PC-3 (cell line): Measurements from ENCODE around the gene LGI4. TPM values are rescaled to one million over a fixed set of nuclear protein-coding genes. Genes with fewer than 3 reads are reported as not detected.

Experiments
- ATAC-seq: fragments of 200-7000 bp; cut with Tn5 transposase; 2 replicates; pipeline ENCODE4 v1.9.1; 2020; ENCODE audit warnings: mild to moderate bottlenecking, moderate library complexity
- BruUV-seq: library from RNA; stranded (reverse); fragments of 400-500 nt; replicated peaks from 2 replicates; lab custom pipeline; 2021; lab: Mats Ljungman, UMichigan
- CTCF ChIA-PET: fragments of 300-600 bp; sonication (Branson Sonifier 250); formaldehyde crosslinking; loops from one replicate; lab custom pipeline; 2022; ENCODE audit warnings: antibody characterized with exemption; lab: Charles Lee
- POLR2A ChIA-PET: fragments of 300-600 bp; sonication (Branson Sonifier 250); formaldehyde crosslinking; loops from one replicate; lab custom pipeline; 2022; ENCODE audit warnings: antibody characterized with exemption; ENCODE audit not compliant: unreplicated experiment; lab: Charles Lee
- DNase-seq: peaks from one replicate; pipeline ENCODE4 v3.0.0-alpha.2; 2015
- H2AFZ ChIP-seq: fragments of 300-600 bp; sonication (generic); 2 replicates; pipeline ENCODE4 v1.6.0; 2016; ENCODE audit warnings: antibody characterized with exemption, low read length
- H3F3A ChIP-seq: fragments of 300-600 bp; sonication (generic); one replicate; pipeline ENCODE4 v1.6.0; 2017; ENCODE audit warnings: antibody characterized with exemption, low read length, control low read depth, mild to moderate bottlenecking; ENCODE audit not compliant: unreplicated experiment
- H3K27ac ChIP-seq: fragments of 300-600 bp; sonication (generic); 2 replicates; pipeline ENCODE4 v1.5.1; 2016; ENCODE audit warnings: mild to moderate bottlenecking, low read length
- H3K27me3 ChIP-seq: fragments of 300-600 bp; sonication (generic); 2 replicates; pipeline ENCODE4 v1.6.1; 2016; ENCODE audit warnings: low read length, mixed read lengths
- H3K36me3 ChIP-seq: fragments of 300-600 bp; sonication (generic); 2 replicates; pipeline ENCODE4 v1.6.1; 2016; ENCODE audit warnings: low read depth, mixed run types, low read length, mixed read lengths
- H3K4me1 ChIP-seq: fragments of 300-600 bp; sonication (generic); 2 replicates; pipeline ENCODE4 v1.5.1; 2016; ENCODE audit warnings: low read length; ENCODE audit not compliant: insufficient read depth
- H3K4me2 ChIP-seq: fragments of 300-600 bp; sonication (generic); 2 replicates; pipeline ENCODE4 v1.6.0; 2016; ENCODE audit warnings: low read length
- H3K4me3 ChIP-seq: fragments of 300-600 bp; sonication (generic); 2 replicates; pipeline ENCODE4 v1.5.1; 2016; ENCODE audit warnings: mild to moderate bottlenecking, low read length, mixed read lengths
- H3K79me2 ChIP-seq: fragments of 300-600 bp; sonication (generic); 2 replicates; pipeline ENCODE4 v1.6.1; 2017; ENCODE audit warnings: low read length, mixed read lengths
- H3K9ac ChIP-seq: fragments of 300-600 bp; sonication (generic); 2 replicates; pipeline ENCODE4 v1.6.0; 2016; ENCODE audit warnings: mild to moderate bottlenecking, low read length
- H3K9me2 ChIP-seq: fragments of 300-600 bp; sonication (generic); replicated peaks from 2 replicates; pipeline ENCODE4 v1.6.1; 2016; ENCODE audit warnings: mixed run types, low read length, mixed read lengths
- H3K9me3 ChIP-seq: fragments of 300-600 bp; sonication (generic); 2 replicates; pipeline ENCODE4 v1.6.1; 2016; ENCODE audit warnings: low read length, mixed read lengths
- H4K20me1 ChIP-seq: fragments of 300-600 bp; sonication (generic); 2 replicates; pipeline ENCODE4 v1.6.1; 2016; ENCODE audit warnings: low read length, mixed read lengths
- EZH2 ChIP-seq: fragments of 300-600 bp; sonication (generic); IDR thresholded peaks from one replicate; pipeline ENCODE4 v1.6.1; 2017; ENCODE audit warnings: antibody characterized with exemption, mild to moderate bottlenecking, low read length; ENCODE audit not compliant: unreplicated experiment
- EZH2phosphoT487 ChIP-seq: fragments of 300-600 bp; sonication (generic); IDR thresholded peaks from 2 replicates; pipeline ENCODE4 v1.6.1; 2018; ENCODE audit warnings: mild to moderate bottlenecking, antibody characterized with exemption, low read length, borderline replicate concordance
- intact Hi-C: fragments of 100-400 bp; cut with micrococcal nuclease; formaldehyde crosslinking; loops from 2 replicates; pipeline ENCODE4 v1.9.0; 2023
- total RNA-seq: library from RNA; depleted of rRNA; stranded (reverse); fragments of >200 nt; gene quantifications from 2 replicates; pipeline ENCODE4 v1.2.3, GENCODE V29; 2014
- TF ChIP-seq, protein P1 (sequence below): fragments of 300-600 bp; sonication (generic); conservative IDR thresholded peaks from 2 replicates; pipeline ENCODE4 v1.5.1; 2017; ENCODE audit warnings: antibody characterized with exemption, low read depth, mild to moderate bottlenecking, low read length

The LGI4 gene
- total RNA-seq, 1 experiment from 2014 or later, result 0.22 TPM

GRCh38 chr19:35087393-35087792 lies 47.5 kb downstream of the LGI4 start:
- H3K9me3 ChIP-seq, result no peaks in the 10 kb centered on the region
- TF ChIP-seq, protein P1, sequence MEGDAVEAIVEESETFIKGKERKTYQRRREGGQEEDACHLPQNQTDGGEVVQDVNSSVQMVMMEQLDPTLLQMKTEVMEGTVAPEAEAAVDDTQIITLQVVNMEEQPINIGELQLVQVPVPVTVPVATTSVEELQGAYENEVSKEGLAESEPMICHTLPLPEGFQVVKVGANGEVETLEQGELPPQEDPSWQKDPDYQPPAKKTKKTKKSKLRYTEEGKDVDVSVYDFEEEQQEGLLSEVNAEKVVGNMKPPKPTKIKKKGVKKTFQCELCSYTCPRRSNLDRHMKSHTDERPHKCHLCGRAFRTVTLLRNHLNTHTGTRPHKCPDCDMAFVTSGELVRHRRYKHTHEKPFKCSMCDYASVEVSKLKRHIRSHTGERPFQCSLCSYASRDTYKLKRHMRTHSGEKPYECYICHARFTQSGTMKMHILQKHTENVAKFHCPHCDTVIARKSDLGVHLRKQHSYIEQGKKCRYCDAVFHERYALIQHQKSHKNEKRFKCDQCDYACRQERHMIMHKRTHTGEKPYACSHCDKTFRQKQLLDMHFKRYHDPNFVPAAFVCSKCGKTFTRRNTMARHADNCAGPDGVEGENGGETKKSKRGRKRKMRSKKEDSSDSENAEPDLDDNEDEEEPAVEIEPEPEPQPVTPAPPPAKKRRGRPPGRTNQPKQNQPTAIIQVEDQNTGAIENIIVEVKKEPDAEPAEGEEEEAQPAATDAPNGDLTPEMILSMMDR, result no peak
- TF ChIP-seq EZH2 (no peak), EZH2phosphoT487 (no peak)
- no peak overlapping the region for H3K4me2 ChIP-seq
- ChIA-PET CTCF (no interaction called here), POLR2A (no interaction called here)
- H3K4me1 ChIP-seq, result peaks cover 10% of the 10 kb centered on the region
- no peaks in the 10 kb centered on the region for H3K27me3 ChIP-seq
- no peak overlapping the region for H3K4me3 ChIP-seq
- H3K79me2 ChIP-seq, result no peaks in the 10 kb centered on the region
- no peaks in the 10 kb centered on the region for H4K20me1 ChIP-seq
- DNase-seq (no peak), ATAC-seq (no peak)
- H3F3A ChIP-seq, result no peaks in the 10 kb centered on the region
- no peaks in the 10 kb centered on the region for H3K9me2 ChIP-seq
- BruUV-seq, result no TSS peak
- intact Hi-C loops, result no loop called here
- H2AFZ ChIP-seq, result no peak overlapping the region
- H3K9ac ChIP-seq, result no peak overlapping the region
- no peak overlapping the region for H3K27ac ChIP-seq
- no peaks in the 10 kb centered on the region for H3K36me3 ChIP-seq

DNA sequence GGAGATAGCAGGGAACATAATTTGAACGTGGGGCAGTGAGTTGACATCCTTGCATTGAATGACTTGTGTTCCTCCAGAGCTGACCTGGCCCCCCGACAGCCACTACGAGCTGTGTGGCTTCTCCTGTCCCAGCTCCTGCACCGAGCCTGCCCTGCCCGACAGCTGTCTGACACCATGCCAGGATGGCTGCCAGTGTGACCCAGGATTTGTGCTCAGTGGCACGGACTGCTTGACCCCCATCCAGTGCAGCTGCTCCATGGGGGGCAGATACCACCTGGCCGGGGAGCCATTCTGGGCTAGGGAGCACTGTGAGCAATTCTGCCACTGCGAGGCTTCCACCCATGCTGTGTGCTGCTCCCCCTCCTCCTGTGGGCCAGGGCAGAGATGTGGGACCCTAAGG lies 48.4 kb downstream of the LGI4 start:
- Histone ChIP-seq H3F3A (no peaks in the 10 kb centered on the region), H3K9me2 (no peaks in the 10 kb centered on the region), H3K27me3 (no peaks in the 10 kb centered on the region), H3K4me2 (no peak overlapping the region), H3K9ac (no peak overlapping the region), H3K27ac (no peak overlapping the region), H2AFZ (no peak overlapping the region), H3K36me3 (no peaks in the 10 kb centered on the region), H3K4me3 (no peak overlapping the region), H3K79me2 (no peaks in the 10 kb centered on the region), H4K20me1 (no peaks in the 10 kb centered on the region), H3K4me1 (peaks cover 10% of the 10 kb centered on the region), H3K9me3 (no peaks in the 10 kb centered on the region)
- intact Hi-C loops, result no loop called here
- no peak for ATAC-seq
- ChIA-PET CTCF (no interaction called here), POLR2A (no interaction called here)
- BruUV-seq, result no TSS peak
- TF ChIP-seq EZH2phosphoT487, result no peak
- TF ChIP-seq EZH2, result no peak
- TF ChIP-seq, protein P1, result no peak
- DNase-seq, result no peak

GRCh38 chr19:35085947-35086346 lies 48.9 kb downstream of the LGI4 start:
- ATAC-seq (no peak), DNase-seq (no peak)
- H3F3A ChIP-seq, result no peaks in the 10 kb centered on the region
- no peaks in the 10 kb centered on the region for H4K20me1 ChIP-seq
- CTCF ChIA-PET, result no interaction called here
- H3K4me2 ChIP-seq, result no peak overlapping the region
- no peaks in the 10 kb centered on the region for H3K79me2 ChIP-seq
- H3K4me3 ChIP-seq, result no peak overlapping the region
- H3K4me1 ChIP-seq, result peaks cover 8% of the 10 kb centered on the region
- H2AFZ ChIP-seq, result no peak overlapping the region
- no peaks in the 10 kb centered on the region for H3K36me3 ChIP-seq
- no peak overlapping the region for H3K27ac ChIP-seq
- TF ChIP-seq EZH2phosphoT487 (no peak), EZH2 (no peak)
- TF ChIP-seq, protein P1, result no peak
- POLR2A ChIA-PET, result no interaction called here
- H3K9me3 ChIP-seq, result no peaks in the 10 kb centered on the region
- no peaks in the 10 kb centered on the region for H3K27me3 ChIP-seq
- H3K9me2 ChIP-seq, result no peaks in the 10 kb centered on the region
- BruUV-seq, result no TSS peak
- no peak overlapping the region for H3K9ac ChIP-seq
- intact Hi-C loops, result no loop called here
